Neuronal stem cell (in vitro differentiated cells): ENCODE data around the gene SLC28A1.
A peak's percentile ranks its signal among the peaks of the same experiment; 100 is the strongest.
"Not testable (repeated sequence)": the region's sequence is repeated elsewhere in the genome, so short reads cannot be mapped to it uniquely, and the experiment has no call there.

Source experiments
- DNase-seq: peaks from one replicate; pipeline ENCODE4 v3.0.0-alpha.2; 2013; ENCODE audit warnings: low spot score
- H2AFZ ChIP-seq: one replicate; pipeline ENCODE4 v1.6.1; 2013; ENCODE audit warnings: mild to moderate bottlenecking, low read length, inconsistent platforms
- H2AK5ac ChIP-seq: 2 replicates; pipeline ENCODE4 v1.6.1; 2013; ENCODE audit warnings: low read depth, mild to moderate bottlenecking, inconsistent platforms, low read length, moderate library complexity, mixed read lengths
- H2BK120ac ChIP-seq: 2 replicates; pipeline ENCODE4 v1.6.1; 2013; ENCODE audit warnings: low read depth, mild to moderate bottlenecking, inconsistent platforms, low read length, moderate library complexity, mixed read lengths
- H2BK12ac ChIP-seq: one replicate; pipeline ENCODE4 v1.6.1; 2013; ENCODE audit warnings: low read length, inconsistent platforms
- H2BK15ac ChIP-seq: 2 replicates; pipeline ENCODE4 v1.6.1; 2013; ENCODE audit warnings: mild to moderate bottlenecking, low read length, inconsistent platforms, mixed read lengths
- H2BK5ac ChIP-seq: one replicate; pipeline ENCODE4 v1.6.1; 2013; ENCODE audit warnings: inconsistent platforms, mild to moderate bottlenecking, low read length, moderate library complexity
- H3K14ac ChIP-seq: one replicate; pipeline ENCODE4 v1.6.1; 2013; ENCODE audit warnings: low read length, inconsistent platforms
- H3K18ac ChIP-seq: 2 replicates; pipeline ENCODE4 v1.6.1; 2013; ENCODE audit warnings: low read length, inconsistent platforms
- H3K23ac ChIP-seq: 2 replicates; pipeline ENCODE4 v1.6.1; 2013; ENCODE audit warnings: low read depth, mild to moderate bottlenecking, mixed read lengths, low read length, inconsistent platforms; ENCODE audit not compliant: poor library complexity
- H3K27ac ChIP-seq: replicated peaks from 3 replicates; pipeline ENCODE4 v1.5.1; 2013; ENCODE audit warnings: low read length, inconsistent platforms
- H3K27me3 ChIP-seq, 3 experiments: 2 replicates each; pipeline ENCODE4 v1.6.1; 2013; ENCODE audit warnings: low read length in 3 of 3, mild to moderate bottlenecking in 2 of 3, inconsistent platforms in 1 of 3, low read depth in 1 of 3, mixed read lengths in 1 of 3, moderate library complexity in 1 of 3; ENCODE audit not compliant: control insufficient read depth in 3 of 3, insufficient read depth in 3 of 3
- H3K36me3 ChIP-seq, 2 donors: replicated peaks in 1 of 2; 2 replicates each; pipeline ENCODE4 v1.6.1; 2013; ENCODE audit warnings: low read length in 2 of 2; ENCODE audit not compliant: control insufficient read depth in 2 of 2, insufficient read depth in 2 of 2
- H3K4ac ChIP-seq: 2 replicates; pipeline ENCODE4 v1.6.1; 2013; ENCODE audit warnings: inconsistent platforms, mild to moderate bottlenecking, low read length, moderate library complexity
- H3K4me1 ChIP-seq, 2 donors: 1 replicate in 1 of 2; 2 replicates in 1 of 2; pipeline ENCODE4 v1.6.1; 2013; ENCODE audit warnings: low read length in 2 of 2, low read depth in 1 of 2; ENCODE audit not compliant: control insufficient read depth in 2 of 2, insufficient read depth in 1 of 2
- H3K4me2 ChIP-seq: one replicate; pipeline ENCODE4 v1.6.1; 2013; ENCODE audit warnings: mild to moderate bottlenecking, low read length, inconsistent platforms; ENCODE audit not compliant: insufficient read depth, poor library complexity, severe bottlenecking
- H3K4me3 ChIP-seq, 2 donors: 2 replicates each; pipeline ENCODE4 v1.5.1; 2013; ENCODE audit warnings: low read length in 2 of 2, mild to moderate bottlenecking in 2 of 2, inconsistent platforms in 1 of 2, moderate library complexity in 1 of 2
- H3K79me1 ChIP-seq: one replicate; pipeline ENCODE4 v1.6.1; 2013; ENCODE audit warnings: low read depth, mild to moderate bottlenecking, inconsistent platforms, low read length, moderate library complexity
- H3K9ac ChIP-seq: one replicate; pipeline ENCODE4 v1.6.1; 2013; ENCODE audit warnings: mild to moderate bottlenecking, low read depth, low read length, inconsistent platforms; ENCODE audit not compliant: poor library complexity
- H3K9me3 ChIP-seq, 2 donors: replicated peaks in 1 of 2; 2 replicates each; pipeline versions ENCODE3 to v1.6.1; 2013; ENCODE audit warnings: low read length in 2 of 2, mild to moderate bottlenecking in 2 of 2, inconsistent platforms in 1 of 2, low read depth in 1 of 2, mixed read lengths in 1 of 2, moderate library complexity in 1 of 2; ENCODE audit not compliant: control insufficient read depth in 2 of 2, insufficient read depth in 1 of 2
- H4K8ac ChIP-seq: one replicate; pipeline ENCODE4 v1.6.1; 2013; ENCODE audit warnings: low read depth, mild to moderate bottlenecking, inconsistent platforms, low read length, moderate library complexity
- H4K91ac ChIP-seq: one replicate; pipeline ENCODE4 v1.6.1; 2013; ENCODE audit warnings: low read length, low read depth, mild to moderate bottlenecking, inconsistent platforms; ENCODE audit not compliant: poor library complexity
- WGBS, 2 donors: extraction: QIAGEN DNeasy Blood & Tissue Kit; methylation state at CpG; one replicate each; pipeline ENCODE4 v1.1.7; 2013; ENCODE audit warnings: missing lambda C conversion rate in 2 of 2, mixed read lengths in 1 of 2; ENCODE audit not compliant: insufficient read length in 2 of 2, insufficient replicate concordance in 1 of 2; ENCODE audit errors: extremely low coverage in 2 of 2; 5-methylcytosine and 5-hydroxymethylcytosine counted together

The SLC28A1 gene

DNA sequence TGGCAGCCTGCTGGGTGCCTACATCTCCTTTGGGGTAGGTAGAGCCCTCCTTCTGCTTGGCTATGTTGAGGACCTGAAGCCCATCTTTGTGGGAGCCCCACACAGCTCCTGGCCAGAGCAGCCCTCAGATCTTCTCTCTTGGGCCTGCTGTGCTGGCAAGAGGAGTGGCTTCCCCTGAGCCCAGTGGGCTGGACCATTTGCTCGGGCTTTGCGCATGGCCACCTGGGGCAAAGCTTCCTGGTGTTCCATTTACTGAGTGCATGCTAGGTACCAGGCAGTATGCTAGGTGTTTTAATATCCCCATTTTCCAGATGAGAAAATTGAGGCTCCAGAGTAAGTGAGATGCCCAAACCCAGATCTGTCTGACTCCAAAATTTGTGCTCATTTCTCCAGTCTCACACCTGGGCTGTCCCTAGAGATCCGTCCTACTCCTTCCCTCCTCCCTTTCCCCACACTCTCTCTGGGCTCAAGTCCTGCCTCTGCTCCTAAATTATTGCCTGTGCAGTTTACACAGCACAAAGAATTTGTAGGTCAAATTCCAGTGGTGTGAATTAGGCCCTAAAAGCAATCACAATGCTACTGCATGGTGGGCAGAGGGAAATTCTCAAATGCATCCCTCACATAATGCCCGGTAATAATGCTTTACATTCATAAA, 39.7 kb downstream of the SLC28A1 start:
- Histone ChIP-seq H2BK120ac (peak overlapping the region; percentile 29), H3K4me2 (no peak overlapping the region), H3K4ac (no peak overlapping the region), H4K8ac (no peak overlapping the region), H3K18ac (peak overlapping the region; percentile 1), H2BK15ac (peak overlapping the region; percentile 20), H3K27ac (no peak overlapping the region), H4K91ac (peak overlapping the region; percentile 66), H3K79me1 (no peaks in the 10 kb centered on the region), H3K23ac (no peak overlapping the region), H3K9ac (peak overlapping the region; percentile 72), H2BK5ac (no peak overlapping the region), H2AK5ac (no peak overlapping the region), H3K9me3 (no peaks in the 10 kb centered on the region), H2BK12ac (no peak overlapping the region), H2AFZ (no peak overlapping the region), H3K36me3 (no peaks in the 10 kb centered on the region), H3K27me3 (peaks cover 0 to 10% (median 0%) of the 10 kb centered on the region in 3 experiments), H3K4me3 (no peak overlapping the region), H3K14ac (no peak overlapping the region), H3K4me1 (peaks cover 0 to 5% of the 10 kb centered on the region in 2 donors)
- no CpG with 5 or more reads among the region's 4 CpGs for WGBS, 2 donors
- no peak for DNase-seq

DNA sequence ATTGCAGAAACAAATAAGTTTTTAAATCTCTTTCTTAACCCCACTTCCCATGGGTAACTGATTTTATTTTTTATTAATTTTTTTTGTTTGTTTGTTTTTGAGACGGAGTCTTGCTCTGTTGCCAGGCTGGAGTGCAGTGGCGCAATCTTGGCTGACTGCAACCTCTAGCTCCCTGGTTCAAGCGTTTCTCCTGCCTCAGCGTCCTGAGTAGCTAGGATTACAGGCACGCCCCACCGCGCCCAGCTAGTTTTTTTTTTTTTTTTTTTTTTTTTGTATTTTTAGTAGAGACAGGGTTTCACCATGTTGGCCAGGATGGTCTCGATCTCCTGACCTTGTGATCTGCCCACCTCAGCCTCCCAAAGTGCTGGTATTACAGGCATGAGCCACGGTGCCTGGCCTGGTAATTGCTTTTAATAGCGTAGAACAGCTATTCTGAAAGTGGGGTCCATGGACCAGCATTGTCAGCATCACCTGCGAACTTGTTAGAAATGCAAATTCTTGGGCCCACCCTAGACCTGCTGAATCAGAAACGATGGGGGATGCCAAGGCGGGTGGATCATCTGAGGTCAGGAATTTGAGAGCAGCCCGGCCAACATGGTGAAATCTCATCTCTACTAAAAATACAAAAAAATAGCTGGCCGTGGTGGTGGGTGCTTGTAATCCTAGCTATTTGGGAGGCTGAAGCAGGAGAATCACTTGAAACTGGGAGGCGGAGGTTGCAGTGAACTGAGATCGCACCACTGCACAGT, 40.5 kb downstream of the SLC28A1 start:
- H3K36me3 ChIP-seq, H2AK5ac ChIP-seq, H3K4me1 ChIP-seq, H2BK12ac ChIP-seq, H3K4ac ChIP-seq, H2BK15ac ChIP-seq, H2BK5ac ChIP-seq, H3K79me1 ChIP-seq, H3K4me2 ChIP-seq, H2AFZ ChIP-seq, H4K8ac ChIP-seq, H2BK120ac ChIP-seq, DNase-seq, H3K27ac ChIP-seq, H3K4me3 ChIP-seq, H3K18ac ChIP-seq, H3K14ac ChIP-seq, H3K9me3 ChIP-seq, H3K23ac ChIP-seq, H4K91ac ChIP-seq, H3K9ac ChIP-seq, H3K27me3 ChIP-seq: not testable (repeated sequence)
- WGBS, 2 donors, result no CpG with 5 or more reads among the region's 17 CpGs

DNA sequence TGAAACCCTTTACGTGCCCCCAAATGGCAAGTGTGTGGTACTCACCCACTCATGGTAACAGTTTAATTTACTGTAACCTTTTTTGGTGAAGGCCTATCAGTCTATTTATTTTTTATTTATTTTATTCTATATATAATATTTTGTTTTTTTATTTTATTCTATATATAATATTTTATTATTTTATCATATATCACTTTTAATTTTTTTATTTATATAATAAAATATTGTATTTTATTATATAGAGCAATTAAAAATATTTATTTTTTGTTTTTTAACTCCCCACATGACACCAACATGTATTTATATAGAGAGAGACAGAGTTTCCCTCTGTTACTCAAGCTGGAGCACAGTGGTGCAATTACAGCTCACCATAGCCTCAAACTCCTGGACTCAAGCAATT, 41.4 kb downstream of the SLC28A1 start:
- no peaks in the 10 kb centered on the region for H3K79me1 ChIP-seq
- peaks cover 0 to 2% of the 10 kb centered on the region in 2 donors for H3K9me3 ChIP-seq
- H2AFZ ChIP-seq, result no peak overlapping the region
- H3K14ac ChIP-seq, result no peak overlapping the region
- H3K23ac ChIP-seq, result no peak overlapping the region
- DNase-seq, result no peak
- no CpG with 5 or more reads among the region's 1 CpG for WGBS, 2 donors
- H2BK120ac ChIP-seq, result no peak overlapping the region
- no peak overlapping the region for H3K27ac ChIP-seq
- peaks cover 0 to 5% of the 10 kb centered on the region in 2 donors for H3K4me1 ChIP-seq
- no peak overlapping the region for H3K4ac ChIP-seq
- no peak overlapping the region for H4K8ac ChIP-seq
- no peak overlapping the region for H2AK5ac ChIP-seq
- no peak overlapping the region for H2BK15ac ChIP-seq
- H3K4me3 ChIP-seq, result no peak overlapping the region
- H3K18ac ChIP-seq, result no peak overlapping the region
- H3K4me2 ChIP-seq, result no peak overlapping the region
- no peak overlapping the region for H4K91ac ChIP-seq
- H3K27me3 ChIP-seq, result peaks cover 0 to 6% (median 0%) of the 10 kb centered on the region in 3 experiments
- no peaks in the 10 kb centered on the region for H3K36me3 ChIP-seq
- no peak overlapping the region for H2BK12ac ChIP-seq
- H2BK5ac ChIP-seq, result no peak overlapping the region
- no peak overlapping the region for H3K9ac ChIP-seq

DNA sequence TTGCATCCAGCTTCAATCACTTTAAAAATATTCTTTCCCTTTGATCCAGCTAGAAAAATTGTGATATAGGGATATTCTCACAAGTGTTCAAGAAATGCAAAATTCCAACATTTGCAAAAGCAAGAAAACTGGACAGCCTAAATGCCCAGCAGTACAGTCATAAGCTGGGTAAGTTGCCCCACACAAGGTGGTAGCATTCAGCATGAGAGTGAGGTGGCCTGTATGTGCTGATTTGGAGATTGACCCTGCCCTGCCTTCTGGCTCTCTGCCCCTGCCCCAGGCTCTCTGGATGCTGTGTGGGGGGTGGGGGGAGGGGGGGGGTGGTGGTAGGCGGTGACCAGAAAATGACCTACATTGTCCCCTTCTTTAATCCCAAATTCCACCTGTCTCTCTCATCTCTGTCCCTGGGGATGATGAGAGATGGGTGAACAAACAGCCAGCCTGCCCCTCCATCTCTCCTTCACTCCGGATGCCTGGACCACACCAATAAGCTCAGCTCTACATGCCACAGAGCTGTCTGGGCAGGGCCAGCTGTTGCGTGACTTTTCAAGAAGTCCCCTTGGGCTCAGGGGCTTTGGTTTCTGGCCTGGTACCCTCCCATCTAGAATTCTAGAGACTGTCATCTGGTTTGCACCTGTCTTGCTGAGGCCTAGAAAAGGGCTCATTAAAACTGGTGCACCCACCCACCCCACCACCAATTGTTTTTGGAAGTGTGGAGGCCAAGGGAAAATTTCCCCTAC, 42.2 kb downstream of the SLC28A1 start:
- Histone ChIP-seq H2AK5ac (no peak overlapping the region), H4K8ac (no peak overlapping the region), H3K27me3 (no peaks in the 10 kb centered on the region), H3K9me3 (peaks cover 0 to 2% of the 10 kb centered on the region in 2 donors), H3K9ac (no peak overlapping the region), H3K23ac (no peak overlapping the region), H3K4ac (no peak overlapping the region), H3K4me2 (no peak overlapping the region), H2BK120ac (no peak overlapping the region), H2AFZ (no peak overlapping the region), H3K18ac (no peak overlapping the region), H2BK5ac (no peak overlapping the region), H4K91ac (no peak overlapping the region), H3K27ac (no peak overlapping the region), H3K4me1 (peaks cover 0 to 5% of the 10 kb centered on the region in 2 donors), H2BK15ac (no peak overlapping the region), H3K79me1 (no peaks in the 10 kb centered on the region), H2BK12ac (no peak overlapping the region), H3K14ac (no peak overlapping the region), H3K36me3 (no peaks in the 10 kb centered on the region), H3K4me3 (no peak overlapping the region)
- WGBS, 2 donors, result no CpG with 5 or more reads among the region's 3 CpGs
- DNase-seq, result no peak
